ENCODE measurements around the gene NCAPD2.
"Not testable (repeated sequence)": the region's sequence is repeated elsewhere in the genome, so short reads cannot be mapped to it uniquely, and the experiment has no call there.

NCAPD2 gene

GRCh38 chr12:6465467-6466183 is 28.3 kb upstream of the NCAPD2 start:
- no peak overlapping the region for H3K27ac ChIP-seq
- no peak overlapping the region for H3K4me2 ChIP-seq (ENCODE audit: low read length)
- H3K79me2 ChIP-seq, result no peaks in the 10 kb centered on the region
- no peaks in the 10 kb centered on the region for H3K9me3 ChIP-seq (ENCODE audit: control insufficient read depth, low read length)
- no peaks in the 10 kb centered on the region for H3K36me3 ChIP-seq (ENCODE audit: control insufficient read depth, insufficient read depth, low read length)
- no peak overlapping the region for H3K9ac ChIP-seq
- H3K4me1 ChIP-seq, result peaks cover 10% of the 10 kb centered on the region
- H2AFZ ChIP-seq, result no peak overlapping the region
- no peaks in the 10 kb centered on the region for H3K27me3 ChIP-seq (ENCODE audit: control insufficient read depth, insufficient read depth, low read length)
- no peak overlapping the region for H3K4me3 ChIP-seq (ENCODE audit: low read depth, low read length)
- TF ChIP-seq CTCF (IDR thresholded peaks at IDR 0.05), result peak; percentile 95

- Histone ChIP-seq H3K36me3 (ENCODE audit: control insufficient read depth, insufficient read depth, low read length) (no peaks in the 10 kb centered on the region), H3K9ac (no peak overlapping the region), H2AFZ (no peak overlapping the region), H3K27me3 (ENCODE audit: control insufficient read depth, insufficient read depth, low read length) (no peaks in the 10 kb centered on the region), H3K4me1 (peaks cover 12% of the 10 kb centered on the region), H3K79me2 (no peaks in the 10 kb centered on the region), H3K4me2 (ENCODE audit: low read length) (no peak overlapping the region), H3K9me3 (ENCODE audit: control insufficient read depth, low read length) (no peaks in the 10 kb centered on the region), H3K4me3 (ENCODE audit: low read depth, low read length) (no peak overlapping the region), H3K27ac (no peak overlapping the region)
- TF ChIP-seq CTCF (IDR thresholded peaks at IDR 0.05), result no peak
Measured at GRCh38 chr12:6466184-6466573, 27.7 kb upstream of the NCAPD2 start.

- H3K9me3 ChIP-seq (ENCODE audit: control insufficient read depth, low read length); H3K79me2 ChIP-seq; H3K27me3 ChIP-seq (ENCODE audit: control insufficient read depth, insufficient read depth, low read length); H3K9ac ChIP-seq; H3K27ac ChIP-seq; H2AFZ ChIP-seq; H3K36me3 ChIP-seq (ENCODE audit: control insufficient read depth, insufficient read depth, low read length); H3K4me2 ChIP-seq (ENCODE audit: low read length); H3K4me3 ChIP-seq (ENCODE audit: low read depth, low read length): not testable (repeated sequence)
- H3K4me1 ChIP-seq, result peaks cover 13% of the 10 kb centered on the region
Measured at GRCh38 chr12:6466751-6467150, 27.2 kb upstream of the NCAPD2 start.

- H3K4me1 ChIP-seq, result peaks cover 13% of the 10 kb centered on the region
- H3K27me3 ChIP-seq (ENCODE audit: control insufficient read depth, insufficient read depth, low read length); H3K9me3 ChIP-seq (ENCODE audit: control insufficient read depth, low read length); H3K79me2 ChIP-seq; H2AFZ ChIP-seq; H3K4me2 ChIP-seq (ENCODE audit: low read length); H3K27ac ChIP-seq; H3K4me3 ChIP-seq (ENCODE audit: low read depth, low read length); H3K36me3 ChIP-seq (ENCODE audit: control insufficient read depth, insufficient read depth, low read length); H3K9ac ChIP-seq: not testable (repeated sequence)
Measured at GRCh38 chr12:6467571-6468282, 26.2 kb upstream of the NCAPD2 start.

GRCh38 chr12:6468283-6468575 is 25.7 kb upstream of the NCAPD2 start:
- Histone ChIP-seq H3K27ac (no peak overlapping the region), H3K79me2 (no peaks in the 10 kb centered on the region), H3K4me1 (peaks cover 13% of the 10 kb centered on the region), H3K9me3 (ENCODE audit: control insufficient read depth, low read length) (no peaks in the 10 kb centered on the region), H3K27me3 (ENCODE audit: control insufficient read depth, insufficient read depth, low read length) (no peaks in the 10 kb centered on the region), H3K9ac (no peak overlapping the region), H3K36me3 (ENCODE audit: control insufficient read depth, insufficient read depth, low read length) (no peaks in the 10 kb centered on the region), H3K4me3 (ENCODE audit: low read depth, low read length) (no peak overlapping the region), H3K4me2 (ENCODE audit: low read length) (no peak overlapping the region), H2AFZ (no peak overlapping the region)
- no peak for TF ChIP-seq CTCF (IDR thresholded peaks at IDR 0.05)

All from parathyroid adenoma (tissue), 2 donors.